Stimulated activated CD4-positive, alpha-beta T cell treated with anti-CD3 and anti-CD28 coated beads, Interleukin-4, amount 100 ng/mL, for 4 hours (primary cell): ENCODE measurements around the gene ZSCAN5B.

Experiments used
- DNase-seq, 2 experiments: peaks; one replicate each; pipeline ENCODE4 v3.0.0-alpha.2; 2020

Gene ZSCAN5B

DNA sequence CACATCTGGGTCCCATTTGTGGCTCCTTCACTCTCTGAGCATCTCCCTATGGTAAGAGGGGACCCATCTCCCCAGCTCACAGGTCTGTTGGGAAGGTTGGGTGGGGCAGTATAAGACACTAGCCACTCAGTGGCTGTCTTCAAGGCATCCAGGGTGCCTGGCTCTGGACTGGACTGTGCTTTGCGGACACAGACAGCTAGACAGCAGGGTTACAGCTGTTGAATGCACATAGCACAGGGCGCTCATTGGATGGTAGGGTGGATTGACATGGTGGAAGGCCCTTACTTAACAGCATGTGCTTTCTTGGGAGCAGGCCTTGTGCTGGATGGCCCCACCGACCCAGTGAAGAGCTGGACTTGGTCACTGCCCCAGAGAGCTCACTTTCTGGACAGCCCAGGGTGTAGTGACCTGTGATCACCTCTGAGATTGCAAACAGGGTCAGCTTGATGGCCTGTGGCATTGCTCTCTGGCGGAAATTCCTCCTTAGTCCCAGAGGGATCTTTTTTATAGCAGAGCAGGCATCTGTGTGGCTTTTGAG lies 54.6 kb downstream of the ZSCAN5B start:
- DNase-seq = no peak

DNA sequence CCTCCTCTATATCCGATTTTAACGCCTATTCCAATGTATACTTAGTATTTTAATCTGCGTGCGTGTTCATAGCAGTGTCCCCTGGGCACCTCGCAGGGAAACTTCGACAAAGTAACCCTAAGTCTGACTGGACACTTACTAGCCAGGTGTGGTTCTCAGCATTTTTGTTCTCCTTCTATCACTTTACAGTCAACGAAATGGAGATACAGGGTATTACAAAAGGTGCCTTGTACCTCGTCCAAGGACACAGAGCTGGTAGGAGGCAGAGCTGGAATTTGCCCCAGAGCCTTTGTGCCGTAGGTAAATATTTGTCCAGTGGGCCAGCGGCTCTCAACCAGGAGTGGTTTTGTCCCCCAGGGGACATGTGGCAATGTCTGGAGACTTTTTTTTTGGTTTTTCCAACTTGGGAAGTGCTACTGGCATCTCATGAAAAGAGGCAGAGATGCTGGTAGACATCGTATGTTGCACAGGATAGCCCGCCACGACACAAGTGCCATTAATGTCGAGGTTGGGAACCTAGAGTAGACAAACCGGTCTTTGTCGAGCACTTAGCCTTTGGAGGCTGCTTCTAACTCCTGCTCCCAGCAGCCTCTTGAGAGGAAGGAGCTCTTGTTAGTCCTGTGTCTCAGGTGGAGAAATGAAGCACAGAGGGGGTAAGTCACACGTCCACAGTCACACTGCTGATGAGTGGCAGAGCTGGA lies 55.3 kb downstream of the ZSCAN5B start:
- DNase-seq = no peak

DNA sequence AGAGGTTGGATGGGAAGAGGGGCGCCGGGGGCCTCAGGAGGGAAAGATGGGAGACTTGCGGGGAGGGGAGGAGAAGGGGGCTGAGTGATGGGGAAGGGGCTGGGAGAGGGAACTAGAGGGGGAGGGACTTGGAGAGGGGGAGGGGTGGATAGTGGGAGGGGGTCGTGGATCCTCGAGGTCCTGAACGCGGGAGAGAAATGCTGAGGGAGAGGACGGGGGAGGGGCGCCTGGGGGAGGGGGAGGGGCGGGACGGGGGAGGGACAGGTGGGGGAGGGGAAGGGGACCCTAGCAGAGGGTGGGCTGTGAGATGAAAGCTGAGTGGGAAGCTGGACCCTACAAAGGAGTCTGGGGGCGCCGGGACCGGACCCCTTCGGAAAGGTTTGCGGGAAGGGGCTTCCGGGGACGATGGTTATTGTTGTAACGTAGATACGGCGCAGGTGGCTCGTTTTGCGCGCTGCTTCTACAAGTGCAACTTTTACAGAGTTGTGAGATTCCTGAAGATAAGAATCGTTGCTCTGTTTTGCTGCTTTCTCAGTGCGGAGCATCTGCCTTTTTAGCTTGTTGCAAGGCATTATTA lies 56.1 kb downstream of the ZSCAN5B start:
- peak; percentile 12 to 25 for DNase-seq

DNA sequence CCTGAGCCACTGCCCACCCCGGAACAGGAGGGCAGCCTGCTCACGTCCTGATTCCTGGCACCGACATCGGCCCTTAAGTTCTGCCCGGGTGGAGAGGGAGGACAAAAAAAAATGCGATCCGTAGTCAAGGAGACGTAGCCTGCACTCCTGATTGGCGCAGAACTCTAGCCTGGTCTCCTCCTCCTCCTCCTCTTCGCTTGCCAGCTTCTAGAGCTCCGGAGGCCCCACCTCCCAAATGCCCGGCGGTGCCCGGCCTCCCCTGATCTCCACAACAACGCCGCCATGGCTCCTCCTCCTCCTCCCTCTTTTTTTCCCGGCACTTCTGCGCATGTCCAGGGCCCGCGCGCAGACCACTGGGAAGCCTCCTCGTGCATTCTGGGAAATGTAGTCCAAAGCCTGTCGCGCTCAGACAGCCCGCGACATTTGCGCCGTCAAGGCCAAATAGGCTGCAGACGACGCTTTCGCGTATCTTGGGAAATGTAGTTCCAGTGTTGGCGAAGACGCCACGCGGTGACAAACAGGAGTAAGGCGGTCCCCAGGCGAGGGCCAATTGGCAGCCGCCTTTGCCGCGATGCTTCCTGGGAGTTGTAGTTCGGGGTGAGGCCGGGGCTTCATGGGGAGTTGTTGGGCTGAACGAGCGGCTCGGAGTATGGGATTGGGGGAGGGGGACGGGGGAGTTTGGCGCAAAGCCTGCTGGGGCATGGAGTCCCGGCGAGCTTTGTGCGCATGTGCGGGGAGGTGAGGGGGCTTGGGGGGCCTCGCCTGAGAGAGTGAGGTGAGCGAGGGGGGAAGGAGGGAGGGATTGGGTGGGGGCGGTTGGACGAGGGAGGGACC lies 56.8 kb downstream of the ZSCAN5B start, which contains the start of gene ZNF444:
TSS of gene ZNF444 (plus strand) at position 705 of the 834 bp plus-strand sequence. CDS start 5,625 bp downstream, outside the sequence.
- peak; percentile 97 to 100 for DNase-seq

DNA sequence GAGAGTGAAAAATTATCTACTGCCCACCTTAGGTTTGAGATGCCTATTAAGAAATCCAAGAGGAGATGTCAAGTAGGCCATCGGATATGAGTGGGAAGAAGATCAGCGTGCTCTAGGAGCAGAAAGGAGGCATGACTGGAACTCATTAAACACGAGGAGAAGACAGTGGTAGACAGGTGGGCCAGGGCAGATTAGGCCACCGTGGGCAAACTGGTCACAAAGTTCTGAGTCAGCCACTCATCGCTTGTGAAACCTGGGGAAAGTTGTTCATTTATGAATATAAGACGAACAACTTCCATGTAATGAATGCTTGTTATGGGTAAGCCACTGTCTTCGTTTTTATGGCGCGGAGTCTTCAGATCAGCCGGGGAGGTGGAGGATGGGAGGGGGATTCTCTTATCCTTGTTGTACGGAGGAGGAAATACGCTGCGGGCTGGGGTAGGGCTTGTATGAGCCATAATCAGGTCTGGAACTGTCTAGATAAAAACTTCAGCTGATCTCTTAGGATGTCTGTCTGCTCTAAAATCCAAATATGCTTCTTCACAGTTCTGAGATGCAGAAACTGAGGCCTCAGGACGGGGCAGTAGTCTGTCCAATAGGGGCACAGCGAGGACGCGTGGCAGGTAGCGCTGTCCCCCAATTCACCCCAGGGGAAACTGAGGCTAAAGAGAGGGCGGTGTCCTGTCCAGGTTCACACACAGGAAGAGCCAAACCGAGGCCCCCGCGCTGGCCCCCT lies 57.6 kb downstream of the ZSCAN5B start:
- no peak for DNase-seq
